HG03095 (cell line): Measurements from ENCODE around the gene FRS2.
"Not testable (repeated sequence)": the region's sequence is repeated elsewhere in the genome, so short reads cannot be mapped to it uniquely, and the experiment has no call there.

Source experiments
- ATAC-seq: cut with Tn5 transposase; IDR thresholded peaks from one replicate; pipeline ENCODE4 v1.9.1; 2021; ENCODE audit warnings: moderate library complexity; ENCODE audit not compliant: unreplicated experiment

The FRS2 gene

GRCh38 chr12:69470189-69471075, at the start of gene FRS2:
Gene FRS2 (plus strand): TSS chr12:69470388. CDS start chr12:69569031, 98,643 bp downstream.
- ATAC-seq: peak; percentile 96

GRCh38 chr12:69421548-69421947, 48.6 kb upstream of the FRS2 start:
- ATAC-seq: no peak

- ATAC-seq: no peak
Measured at GRCh38 chr12:69423037-69423905, 46.9 kb upstream of the FRS2 start.

- no peak for ATAC-seq
Measured at GRCh38 chr12:69425417-69425816, 44.8 kb upstream of the FRS2 start.

GRCh38 chr12:69428351-69429073, 41.7 kb upstream of the FRS2 start:
- no peak for ATAC-seq

- no peak for ATAC-seq
Measured at GRCh38 chr12:69430942-69431590, 39.1 kb upstream of the FRS2 start.

GRCh38 chr12:69431591-69432222, 38.5 kb upstream of the FRS2 start:
- ATAC-seq: no peak

- ATAC-seq: no peak
Measured at GRCh38 chr12:69433653-69434052, 36.5 kb upstream of the FRS2 start.

- ATAC-seq: no peak
Measured at GRCh38 chr12:69435644-69436043, 34.5 kb upstream of the FRS2 start.

GRCh38 chr12:69437073-69437472, 33.1 kb upstream of the FRS2 start:
- ATAC-seq: no peak

- ATAC-seq: no peak
Measured at GRCh38 chr12:69438539-69438938, 31.6 kb upstream of the FRS2 start.

GRCh38 chr12:69440016-69440415, 30.2 kb upstream of the FRS2 start:
- no peak for ATAC-seq

- no peak for ATAC-seq
Measured at GRCh38 chr12:69440886-69441285, 29.3 kb upstream of the FRS2 start.

GRCh38 chr12:69442894-69443293, 27.3 kb upstream of the FRS2 start:
- ATAC-seq: no peak

GRCh38 chr12:69443916-69444315, 26.3 kb upstream of the FRS2 start:
- no peak for ATAC-seq

GRCh38 chr12:69447892-69448291, 22.3 kb upstream of the FRS2 start:
- ATAC-seq: no peak

GRCh38 chr12:69452598-69453132, 17.5 kb upstream of the FRS2 start:
- not testable (repeated sequence) for ATAC-seq

GRCh38 chr12:69456239-69456638, 13.9 kb upstream of the FRS2 start:
- no peak for ATAC-seq

- ATAC-seq: no peak
Measured at GRCh38 chr12:69457433-69457832, 12.8 kb upstream of the FRS2 start.

GRCh38 chr12:69459477-69459876, 10.7 kb upstream of the FRS2 start:
- ATAC-seq: no peak
